ENCODE results near the gene KCNT1. TPM values are rescaled to one million over a fixed set of nuclear protein-coding genes. Genes with fewer than 3 reads are reported as not detected.
A peak's percentile ranks its signal among the peaks of the same experiment; 100 is the strongest.

KCNT1 gene
- total RNA-seq, 1 donor from 2014 or later: 0.39 TPM

GRCh38 chr9:135802876-135803419 lies 101.0 kb downstream of the KCNT1 start:
- DNase-seq: no peak

GRCh38 chr9:135803441-135803840 lies 101.5 kb downstream of the KCNT1 start:
- DNase-seq: no peak

- DNase-seq: no peak
Observed at GRCh38 chr9:135804581-135805421, 102.8 kb downstream of the KCNT1 start.

- DNase-seq: no peak
Observed at GRCh38 chr9:135805422-135806022, 103.5 kb downstream of the KCNT1 start.

GRCh38 chr9:135809166-135809565 lies 107.2 kb downstream of the KCNT1 start:
- DNase-seq: peak; percentile 52

GRCh38 chr9:135810806-135811575 lies 109.0 kb downstream of the KCNT1 start:
- no peak for DNase-seq

GRCh38 chr9:135811801-135812200 lies 109.8 kb downstream of the KCNT1 start:
- peak; percentile 47 for DNase-seq

GRCh38 chr9:135812961-135813360 lies 111.0 kb downstream of the KCNT1 start:
- DNase-seq: no peak

GRCh38 chr9:135813671-135814290 lies 111.8 kb downstream of the KCNT1 start:
- no peak for DNase-seq

- no peak for DNase-seq
Observed at GRCh38 chr9:135814421-135815095, 112.6 kb downstream of the KCNT1 start.

- no peak for DNase-seq
Observed at GRCh38 chr9:135815413-135815812, 113.4 kb downstream of the KCNT1 start.

- DNase-seq: no peak
Observed at GRCh38 chr9:135815830-135816650, 114.1 kb downstream of the KCNT1 start.

GRCh38 chr9:135816651-135816970 lies 114.6 kb downstream of the KCNT1 start:
- DNase-seq: no peak

GRCh38 chr9:135817951-135818717 lies 116.1 kb downstream of the KCNT1 start:
- DNase-seq: no peak

- no peak for DNase-seq
Observed at GRCh38 chr9:135818718-135819475, 116.9 kb downstream of the KCNT1 start.

GRCh38 chr9:135819905-135820304 lies 117.9 kb downstream of the KCNT1 start:
- DNase-seq: no peak

- DNase-seq: no peak
Observed at GRCh38 chr9:135820661-135821060, 118.7 kb downstream of the KCNT1 start.

- DNase-seq: no peak
Observed at GRCh38 chr9:135821116-135821515, 119.1 kb downstream of the KCNT1 start.

- DNase-seq: no peak
Observed at GRCh38 chr9:135821733-135822373, 119.9 kb downstream of the KCNT1 start.
